KOPT-K1 (cell line): ENCODE measurements around the gene CTNNA3.

Experiments used
- H3K27ac ChIP-seq: fragments of 200-600 bp; sonication (generic); 2 replicates; pipeline ENCODE4 v1.5.1; 2016; ENCODE audit warnings: antibody characterized with exemption, mild to moderate bottlenecking, low read depth, low read length; ENCODE audit not compliant: poor library complexity, severe bottlenecking
- H3K36me3 ChIP-seq: fragments of 200-600 bp; sonication (generic); 2 replicates; pipeline ENCODE4 v1.5.1; 2017; ENCODE audit warnings: antibody characterized with exemption, mild to moderate bottlenecking, low read length, moderate library complexity; ENCODE audit not compliant: insufficient read depth
- H3K9me3 ChIP-seq: fragments of 200-600 bp; sonication (generic); 2 replicates; pipeline ENCODE4 v1.5.1; 2017; ENCODE audit warnings: antibody characterized with exemption, low read length, mild to moderate bottlenecking; ENCODE audit not compliant: insufficient read depth, poor library complexity, severe bottlenecking

The CTNNA3 gene

GRCh38 chr10:66514666-66515065 lies 1181.3 kb downstream of the CTNNA3 start:
- no peak overlapping the region for H3K27ac ChIP-seq
- no peaks in the 10 kb centered on the region for H3K36me3 ChIP-seq

GRCh38 chr10:66513504-66513903 lies 1182.5 kb downstream of the CTNNA3 start:
- Histone ChIP-seq H3K36me3 (no peaks in the 10 kb centered on the region), H3K27ac (no peak overlapping the region), H3K9me3 (no peaks in the 10 kb centered on the region)

More at GRCh38 chr10:66514666-66515065, 1181.3 kb downstream of the CTNNA3 start:
- H3K9me3 ChIP-seq = no peaks in the 10 kb centered on the region

- H3K36me3 ChIP-seq = no peaks in the 10 kb centered on the region
- H3K9me3 ChIP-seq = no peaks in the 10 kb centered on the region
- H3K27ac ChIP-seq = no peak overlapping the region
Measured at GRCh38 chr10:66505003-66505657, 1190.9 kb downstream of the CTNNA3 start.

- no peaks in the 10 kb centered on the region for H3K9me3 ChIP-seq
- no peak overlapping the region for H3K27ac ChIP-seq
- H3K36me3 ChIP-seq = no peaks in the 10 kb centered on the region
Measured at GRCh38 chr10:66501356-66501755, 1194.6 kb downstream of the CTNNA3 start.

GRCh38 chr10:66483966-66484365 lies 1212.0 kb downstream of the CTNNA3 start:
- Histone ChIP-seq H3K9me3 (no peaks in the 10 kb centered on the region), H3K27ac (no peak overlapping the region), H3K36me3 (no peaks in the 10 kb centered on the region)

GRCh38 chr10:66472156-66472555 lies 1223.8 kb downstream of the CTNNA3 start:
- no peak overlapping the region for H3K27ac ChIP-seq
- H3K36me3 ChIP-seq = no peaks in the 10 kb centered on the region
- no peaks in the 10 kb centered on the region for H3K9me3 ChIP-seq

- H3K36me3 ChIP-seq = no peaks in the 10 kb centered on the region
- no peaks in the 10 kb centered on the region for H3K9me3 ChIP-seq
- no peak overlapping the region for H3K27ac ChIP-seq
Measured at GRCh38 chr10:66467042-66467441, 1229.0 kb downstream of the CTNNA3 start.

- Histone ChIP-seq H3K27ac (no peak overlapping the region), H3K9me3 (no peaks in the 10 kb centered on the region), H3K36me3 (no peaks in the 10 kb centered on the region)
Measured at GRCh38 chr10:66466622-66467021, 1229.4 kb downstream of the CTNNA3 start.

- H3K36me3 ChIP-seq = no peaks in the 10 kb centered on the region
- H3K27ac ChIP-seq = no peak overlapping the region
- no peaks in the 10 kb centered on the region for H3K9me3 ChIP-seq
Measured at GRCh38 chr10:66463611-66464010, 1232.4 kb downstream of the CTNNA3 start.

GRCh38 chr10:66457629-66458028 lies 1238.4 kb downstream of the CTNNA3 start:
- no peak overlapping the region for H3K27ac ChIP-seq
- H3K9me3 ChIP-seq = no peaks in the 10 kb centered on the region
- no peaks in the 10 kb centered on the region for H3K36me3 ChIP-seq

GRCh38 chr10:66455304-66455703 lies 1240.7 kb downstream of the CTNNA3 start:
- H3K36me3 ChIP-seq = no peaks in the 10 kb centered on the region
- no peaks in the 10 kb centered on the region for H3K9me3 ChIP-seq
- no peak overlapping the region for H3K27ac ChIP-seq

GRCh38 chr10:66440568-66440967 lies 1255.4 kb downstream of the CTNNA3 start:
- H3K9me3 ChIP-seq = no peaks in the 10 kb centered on the region
- H3K27ac ChIP-seq = no peak overlapping the region
- no peaks in the 10 kb centered on the region for H3K36me3 ChIP-seq

GRCh38 chr10:66414943-66415342 lies 1281.1 kb downstream of the CTNNA3 start:
- H3K27ac ChIP-seq = no peak overlapping the region
- no peaks in the 10 kb centered on the region for H3K36me3 ChIP-seq
- no peaks in the 10 kb centered on the region for H3K9me3 ChIP-seq

- no peaks in the 10 kb centered on the region for H3K36me3 ChIP-seq
- H3K9me3 ChIP-seq = no peaks in the 10 kb centered on the region
- H3K27ac ChIP-seq = no peak overlapping the region
Measured at GRCh38 chr10:66405566-66405965, 1290.4 kb downstream of the CTNNA3 start.

- Histone ChIP-seq H3K9me3 (no peaks in the 10 kb centered on the region), H3K36me3 (no peaks in the 10 kb centered on the region), H3K27ac (no peak overlapping the region)
Measured at GRCh38 chr10:66398669-66399068, 1297.3 kb downstream of the CTNNA3 start.

- Histone ChIP-seq H3K36me3 (no peaks in the 10 kb centered on the region), H3K27ac (no peak overlapping the region), H3K9me3 (no peaks in the 10 kb centered on the region)
Measured at GRCh38 chr10:66394342-66395063, 1301.5 kb downstream of the CTNNA3 start.
